Activated effector memory CD4-positive, alpha-beta T cell treated with anti-CD3 and anti-CD28 coated beads, Interleukin-2, amount 50 U/mL, for 16 hours (primary cell): ENCODE measurements around the gene GYPE.
"Not testable (repeated sequence)": the region's sequence is repeated elsewhere in the genome, so short reads cannot be mapped to it uniquely, and the experiment has no call there.

ENCODE experiments used
- DNase-seq: peaks from one replicate; pipeline ENCODE4 v3.0.0-alpha.2; 2020

Gene GYPE

DNA sequence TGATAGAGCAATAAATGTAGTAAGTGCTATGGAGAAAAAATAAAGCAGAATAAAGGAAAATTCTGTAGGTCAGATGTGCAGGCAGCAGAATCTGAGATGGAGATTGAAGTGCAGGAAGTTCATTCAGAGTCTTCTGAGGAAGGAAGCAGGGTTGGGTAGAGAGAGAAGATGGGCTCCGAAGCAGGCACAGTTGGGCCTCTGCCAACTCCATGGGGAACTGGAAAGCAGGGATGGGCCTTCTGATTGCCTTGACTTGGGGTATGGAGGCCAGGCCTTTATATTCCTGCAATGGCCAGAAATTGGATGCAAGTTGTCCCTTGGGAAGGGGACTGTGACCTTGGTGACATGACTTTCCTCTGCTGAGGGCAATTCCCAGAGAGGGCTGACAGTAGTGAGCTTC lies 42.6 kb downstream of the GYPE start:
- DNase-seq: not testable (repeated sequence)

DNA sequence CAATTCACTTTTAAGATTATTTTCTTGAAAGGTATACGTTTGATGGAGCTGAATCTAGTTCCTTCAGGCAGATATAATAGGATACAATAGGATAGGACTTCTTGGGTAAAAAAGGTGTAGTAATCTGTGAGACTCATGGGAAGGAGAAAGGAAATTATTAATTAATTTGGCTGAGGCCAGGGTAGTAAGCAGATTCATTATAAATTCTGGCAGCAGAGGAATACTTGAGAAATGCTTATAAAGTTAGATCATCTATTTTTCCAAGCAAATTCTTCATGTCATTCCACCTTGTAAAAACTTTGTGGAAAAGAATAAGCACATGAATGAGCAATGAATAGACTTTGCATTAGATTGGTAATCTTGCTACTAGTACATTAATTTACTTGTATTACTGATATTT lies 46.9 kb downstream of the GYPE start:
- DNase-seq: no peak

DNA sequence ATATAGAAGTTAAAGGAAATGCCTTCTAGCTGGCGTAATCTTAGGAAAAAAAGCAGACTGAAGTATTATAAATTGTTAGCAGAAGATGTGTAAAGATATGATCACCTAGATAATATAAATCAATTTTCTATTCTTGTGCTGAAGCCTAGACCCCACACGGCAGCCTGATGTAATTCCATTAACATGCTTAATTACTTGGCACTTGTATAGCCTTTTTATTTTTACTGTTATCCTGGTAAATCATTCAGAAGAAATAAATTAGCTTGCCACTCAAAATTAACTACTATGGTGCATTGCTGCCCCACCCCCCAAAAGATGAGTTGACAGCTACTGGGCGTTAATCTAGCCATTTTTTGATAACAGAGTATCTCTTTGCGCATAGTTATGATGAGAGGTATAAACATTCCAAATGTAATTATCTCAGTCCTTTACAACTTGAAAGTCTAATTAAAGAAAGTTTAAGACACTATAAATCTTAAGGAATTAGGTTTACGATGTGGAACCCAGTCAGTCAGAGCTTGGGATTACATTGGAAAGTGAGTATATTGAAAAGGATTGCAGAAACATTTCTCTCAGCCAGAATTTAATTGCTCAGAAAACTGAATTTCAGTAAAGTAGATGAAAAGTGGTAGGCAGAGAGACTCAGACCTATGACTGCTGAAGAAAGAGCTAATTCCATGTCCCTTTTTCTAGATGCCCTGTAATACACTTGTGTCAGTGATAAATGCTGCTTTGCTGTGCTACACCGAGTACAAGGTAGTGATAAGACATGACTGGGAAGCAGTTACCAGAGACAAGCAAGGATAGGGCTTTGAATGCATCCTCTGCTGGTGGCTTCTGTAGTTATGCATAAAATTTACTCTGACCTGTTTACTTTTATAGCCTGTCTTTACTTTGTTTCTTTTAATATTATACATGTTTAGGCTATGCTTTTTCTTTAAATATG lies 47.7 kb downstream of the GYPE start:
- DNase-seq: not testable (repeated sequence)

DNA sequence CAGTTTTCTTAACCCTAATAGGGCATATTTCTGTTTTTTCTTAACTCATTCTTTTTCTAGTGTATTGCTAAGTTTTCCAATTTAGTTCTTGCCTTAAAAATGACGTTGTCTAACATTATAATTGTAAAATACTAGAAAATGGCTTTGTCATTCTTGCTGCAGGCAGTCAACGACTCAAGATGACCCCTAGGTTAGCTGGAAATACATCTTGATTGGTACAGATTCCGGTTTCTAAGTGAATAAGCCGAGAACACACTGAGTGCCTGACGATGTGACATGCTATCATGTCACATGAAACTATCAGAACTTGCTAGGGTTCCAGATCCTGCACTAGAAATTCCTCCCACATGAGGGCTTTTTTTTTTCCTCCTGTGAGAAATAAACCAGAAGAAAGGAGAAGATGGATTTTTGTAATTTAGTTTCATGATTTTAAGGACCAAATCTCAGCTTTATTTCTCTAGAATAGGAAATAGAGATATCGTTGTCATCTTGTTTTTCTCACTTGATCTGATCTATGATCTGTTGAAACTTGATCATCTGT lies 49.3 kb downstream of the GYPE start:
- DNase-seq: not testable (repeated sequence)

DNA sequence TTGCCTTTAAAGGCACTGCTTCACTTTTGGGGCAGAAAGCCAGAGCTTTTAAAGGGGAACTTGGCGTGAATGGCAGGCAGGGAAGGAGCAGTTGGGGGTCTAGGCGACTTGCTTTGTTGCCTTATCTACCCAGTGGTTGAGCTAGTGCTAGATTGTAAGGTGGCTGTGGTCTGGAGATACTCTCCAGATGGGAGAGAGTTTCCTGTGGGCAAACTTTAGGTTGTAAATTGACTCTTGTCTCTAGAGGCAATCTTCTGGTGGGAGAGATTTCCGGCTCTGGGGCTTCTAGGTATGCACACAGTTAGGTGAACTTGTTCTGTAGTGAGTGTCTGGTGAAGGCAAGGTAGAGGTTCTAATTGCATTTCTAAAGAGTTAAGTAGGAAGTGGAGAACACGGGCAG lies 50.7 kb downstream of the GYPE start:
- DNase-seq: not testable (repeated sequence)

DNA sequence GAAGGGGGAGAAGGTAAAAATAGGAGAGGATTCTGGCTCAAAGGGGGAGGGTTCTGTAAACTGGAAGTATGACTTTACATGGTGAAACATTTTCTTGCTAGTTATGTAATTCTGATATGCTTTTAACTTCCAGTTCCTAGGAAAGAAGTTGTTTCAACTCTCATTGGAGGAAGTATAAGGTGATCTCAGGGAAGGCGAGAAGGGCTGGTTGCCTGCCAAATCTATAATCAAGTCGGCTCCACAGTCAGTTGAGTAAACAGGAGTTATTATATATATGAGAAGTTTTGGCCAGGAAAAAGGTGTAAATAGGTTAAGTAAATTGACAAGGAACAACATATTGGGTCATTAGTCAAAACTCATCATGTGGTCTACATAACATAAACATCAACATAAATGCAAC lies 56.1 kb downstream of the GYPE start:
- not testable (repeated sequence) for DNase-seq

DNA sequence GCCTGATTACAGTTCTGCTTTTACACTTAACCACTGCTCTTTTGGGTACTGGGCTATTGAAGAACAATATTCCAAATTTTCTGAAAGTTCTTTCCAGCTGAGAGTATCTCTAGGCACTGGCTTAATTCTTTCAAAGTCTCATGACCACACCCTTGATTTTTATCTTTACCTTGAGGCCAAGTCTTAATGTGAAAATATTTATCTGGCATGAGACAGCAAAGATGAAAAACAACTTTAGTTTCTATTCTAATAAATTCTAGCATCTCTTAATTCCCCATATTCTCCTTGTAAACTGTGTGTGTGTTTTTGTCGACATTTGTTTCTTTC lies 61.9 kb downstream of the GYPE start:
- not testable (repeated sequence) for DNase-seq

DNA sequence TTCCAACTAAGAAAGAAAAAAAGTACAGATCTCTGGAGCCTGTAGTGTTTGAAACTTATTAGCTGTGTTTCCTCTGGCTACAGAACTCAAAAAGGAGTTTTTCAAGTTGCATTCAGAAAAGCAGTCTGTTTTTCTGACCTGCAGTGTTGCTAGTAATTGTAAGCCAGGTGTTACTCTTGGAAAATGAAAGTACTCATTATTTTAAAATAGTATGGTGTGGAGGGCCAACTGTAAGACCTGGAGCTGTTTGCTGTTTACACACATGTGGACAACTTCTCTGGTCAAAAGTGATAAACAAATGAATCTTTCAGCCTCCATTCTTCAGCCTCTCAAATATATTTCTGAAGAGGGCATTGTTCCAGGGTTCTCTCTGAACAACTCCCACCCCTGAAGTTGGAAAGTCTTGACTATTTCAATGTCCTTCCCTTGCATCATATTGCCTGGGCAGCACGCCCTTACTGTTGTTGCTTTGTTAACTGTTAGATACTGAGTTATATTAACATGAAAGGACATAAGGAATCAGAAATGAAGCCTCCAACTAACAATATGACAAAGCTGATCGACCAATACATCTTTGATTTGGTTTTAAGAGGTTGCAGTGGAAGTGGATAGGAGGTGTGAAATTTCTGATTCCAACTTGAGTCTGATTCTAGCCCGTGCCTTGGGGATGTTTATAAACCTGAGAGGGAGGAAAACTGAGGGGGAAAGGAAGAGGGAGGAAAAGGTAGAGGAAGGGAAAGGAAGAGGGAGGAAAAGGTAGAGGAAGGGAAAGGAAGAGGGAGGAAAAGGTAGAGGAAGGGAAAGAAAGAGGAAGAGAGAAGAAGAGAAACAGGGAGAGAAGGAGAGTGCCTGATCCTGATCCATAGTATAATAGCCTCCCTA lies 62.5 kb downstream of the GYPE start:
- not testable (repeated sequence) for DNase-seq

DNA sequence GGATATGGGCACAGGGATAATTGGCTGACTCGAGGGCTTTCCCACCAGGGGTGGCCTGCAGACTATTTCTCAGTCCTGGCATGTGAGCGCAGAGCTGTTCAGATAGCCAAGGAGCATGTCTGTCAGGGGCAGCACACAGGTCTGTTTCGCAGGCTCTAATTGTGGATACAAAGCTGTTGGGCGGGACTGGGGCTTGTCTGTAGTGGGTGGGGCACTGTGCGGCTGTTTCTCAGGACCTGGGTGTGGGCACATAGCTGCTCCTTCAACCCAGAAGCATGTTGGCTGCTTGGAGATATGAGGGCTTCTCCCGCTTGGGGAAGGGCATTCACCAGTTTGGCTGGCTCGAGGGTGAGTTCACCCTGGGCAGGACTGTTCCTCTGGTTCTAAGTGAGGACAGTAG lies 65.9 kb downstream of the GYPE start:
- DNase-seq: not testable (repeated sequence)

DNA sequence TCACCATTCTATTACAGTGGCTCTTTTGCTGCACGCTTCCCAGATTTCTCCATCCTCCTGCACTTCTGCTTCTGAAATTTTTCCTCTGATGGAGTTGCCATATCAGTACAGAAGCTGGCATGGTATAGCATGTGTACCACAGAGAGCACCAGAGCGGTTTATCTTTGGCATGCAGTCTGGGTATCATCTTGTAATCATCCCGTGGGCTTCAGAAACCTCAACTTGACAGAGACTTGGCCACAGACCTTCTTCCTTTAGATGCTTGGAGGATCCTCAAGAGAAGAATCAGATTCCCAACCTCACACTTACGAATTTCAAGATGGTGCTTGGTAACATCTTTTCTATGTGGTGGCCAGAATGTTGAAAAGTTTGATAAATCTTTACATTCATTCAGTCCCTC lies 71.2 kb downstream of the GYPE start:
- not testable (repeated sequence) for DNase-seq

DNA sequence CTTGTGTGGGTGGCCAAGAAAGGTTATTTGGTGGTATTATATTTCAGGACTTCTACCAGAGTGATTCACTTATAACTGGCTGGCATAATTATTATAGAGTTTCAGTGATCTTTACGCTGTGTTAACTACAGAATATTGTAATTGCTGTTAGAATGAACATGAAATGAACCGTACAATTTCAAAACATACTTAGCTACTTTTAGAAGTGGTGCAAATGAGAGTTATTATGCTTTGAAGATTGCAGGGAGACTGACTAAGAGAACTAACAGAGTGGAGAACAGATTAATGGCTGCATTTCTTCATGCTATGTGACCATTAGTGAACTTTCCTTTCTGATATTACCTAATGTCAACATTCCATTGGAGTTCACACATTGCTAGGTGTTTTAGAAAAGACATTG lies 71.7 kb downstream of the GYPE start:
- not testable (repeated sequence) for DNase-seq

DNA sequence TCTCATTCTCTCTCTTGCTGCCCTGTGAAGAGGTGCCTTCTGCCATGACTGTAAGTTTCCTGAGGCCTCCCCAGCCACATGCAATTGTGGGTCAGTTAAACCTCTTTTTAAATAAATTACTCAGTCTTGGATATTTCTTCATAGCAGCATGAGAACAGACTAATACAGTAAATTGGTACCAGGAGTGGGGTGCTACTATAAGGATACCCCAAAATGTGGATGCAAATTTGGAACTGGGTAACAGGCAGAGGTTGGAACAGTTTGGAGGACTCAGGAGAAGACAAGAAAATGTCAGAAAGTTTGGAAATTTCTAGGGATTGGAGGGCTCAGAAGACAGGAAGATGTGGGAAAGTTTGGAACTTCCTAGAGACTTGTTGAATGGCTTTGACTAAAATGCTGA lies 74.8 kb downstream of the GYPE start:
- DNase-seq: not testable (repeated sequence)

DNA sequence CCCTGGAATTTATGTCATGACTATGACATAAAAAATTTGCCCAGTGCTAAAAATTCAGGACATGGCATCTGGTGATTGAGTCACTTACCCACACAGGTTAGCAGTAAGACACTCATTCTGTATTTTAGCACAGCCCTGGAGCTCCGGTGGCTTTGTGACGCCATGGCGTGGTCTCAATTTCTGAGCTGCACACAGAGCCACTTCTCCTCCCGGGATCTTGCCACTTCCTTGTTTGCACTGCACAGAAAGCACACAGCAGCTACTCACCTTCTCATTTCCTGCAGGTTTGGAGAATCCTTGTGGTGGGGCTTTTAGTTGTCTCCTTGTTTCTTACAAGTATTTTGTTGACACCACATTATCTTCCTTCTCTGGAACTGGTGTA lies 76.1 kb downstream of the GYPE start:
- not testable (repeated sequence) for DNase-seq
